ENCODE results near the gene GLI3.

The GLI3 gene

GRCh38 chr7:42144604-42145003 is 92.4 kb downstream of the GLI3 start:
- no peaks in the 10 kb centered on the region for H3K4me1 ChIP-seq (ENCODE audit: control insufficient read depth in 1 of 2, insufficient read depth in 1 of 2, low read depth in 1 of 2, low read length in 1 of 2)

GRCh38 chr7:42143711-42144600 is 93.1 kb downstream of the GLI3 start:
- H3K4me3 ChIP-seq (ENCODE audit: low read depth in 1 of 2, low read length in 1 of 2), result no peak overlapping the region
- peaks cover 8% of the 10 kb centered on the region for H3K27me3 ChIP-seq
- no peaks in the 10 kb centered on the region for H3K9me3 ChIP-seq
- no peak for TF ChIP-seq CTCF (IDR thresholded peaks at IDR 0.05)
- no peaks in the 10 kb centered on the region for H3K4me1 ChIP-seq (ENCODE audit: control insufficient read depth in 1 of 2, insufficient read depth in 1 of 2, low read depth in 1 of 2, low read length in 1 of 2)
- H3K27ac ChIP-seq, result no peak overlapping the region
- no peaks in the 10 kb centered on the region for H3K36me3 ChIP-seq

More at GRCh38 chr7:42144604-42145003, 92.4 kb downstream of the GLI3 start:
- no peak for TF ChIP-seq CTCF (IDR thresholded peaks at IDR 0.05)
- Histone ChIP-seq H3K36me3 (no peaks in the 10 kb centered on the region), H3K4me3 (ENCODE audit: low read depth in 1 of 2, low read length in 1 of 2) (no peak overlapping the region), H3K27ac (no peak overlapping the region), H3K27me3 (peaks cover 8% of the 10 kb centered on the region), H3K9me3 (no peaks in the 10 kb centered on the region)

GRCh38 chr7:42142089-42142488 is 94.9 kb downstream of the GLI3 start:
- Histone ChIP-seq H3K4me1 (ENCODE audit: control insufficient read depth in 1 of 2, insufficient read depth in 1 of 2, low read depth in 1 of 2, low read length in 1 of 2) (no peaks in the 10 kb centered on the region), H3K4me3 (ENCODE audit: low read depth in 1 of 2, low read length in 1 of 2) (no peak overlapping the region), H3K27me3 (peaks cover 8% of the 10 kb centered on the region), H3K9me3 (no peaks in the 10 kb centered on the region), H3K36me3 (no peaks in the 10 kb centered on the region), H3K27ac (no peak overlapping the region)
- no peak for TF ChIP-seq CTCF (IDR thresholded peaks at IDR 0.05)

- Histone ChIP-seq H3K27ac (no peak overlapping the region), H3K4me3 (ENCODE audit: low read depth in 1 of 2, low read length in 1 of 2) (no peak overlapping the region), H3K27me3 (no peaks in the 10 kb centered on the region), H3K36me3 (no peaks in the 10 kb centered on the region), H3K4me1 (ENCODE audit: control insufficient read depth in 1 of 2, insufficient read depth in 1 of 2, low read depth in 1 of 2, low read length in 1 of 2) (no peaks in the 10 kb centered on the region), H3K9me3 (no peaks in the 10 kb centered on the region)
- TF ChIP-seq CTCF (IDR thresholded peaks at IDR 0.05), result no peak
Observed at GRCh38 chr7:42139751-42140150, 97.3 kb downstream of the GLI3 start.

GRCh38 chr7:42138691-42139090 is 98.3 kb downstream of the GLI3 start:
- Histone ChIP-seq H3K4me1 (ENCODE audit: control insufficient read depth in 1 of 2, insufficient read depth in 1 of 2, low read depth in 1 of 2, low read length in 1 of 2) (no peaks in the 10 kb centered on the region), H3K4me3 (ENCODE audit: low read depth in 1 of 2, low read length in 1 of 2) (no peak overlapping the region), H3K36me3 (no peaks in the 10 kb centered on the region), H3K9me3 (no peaks in the 10 kb centered on the region), H3K27ac (no peak overlapping the region), H3K27me3 (no peaks in the 10 kb centered on the region)
- TF ChIP-seq CTCF (IDR thresholded peaks at IDR 0.05), result no peak

Measured in neutrophil (primary cell).